Endothelial cell of umbilical vein (primary cell): ENCODE data around the gene ZNF709. TPM values are rescaled to one million over a fixed set of nuclear protein-coding genes. Genes with fewer than 3 reads are reported as not detected.

ENCODE experiments used
- BruUV-seq: library from RNA; stranded (reverse); fragments of 400-500 nt; replicated peaks from 2 replicates; lab custom pipeline; 2021; lab: Mats Ljungman, UMichigan
- CTCF ChIA-PET: fragments of 300-600, 350-600 bp; sonication (Branson Sonifier 250); formaldehyde crosslinking; loops from one replicate; lab custom pipeline; 2021; ENCODE audit warnings: antibody characterized with exemption, inconsistent platforms; lab: Charles Lee
- POLR2A ChIA-PET: fragments of 300-600, 350-600 bp; sonication (Branson Sonifier 250); formaldehyde crosslinking; loops from one replicate; lab custom pipeline; 2021; ENCODE audit warnings: antibody characterized with exemption, inconsistent platforms; lab: Charles Lee
- DNase-seq: peaks from one replicate; pipeline ENCODE4 v3.0.0-alpha.2; 2011; ENCODE audit warnings: low read depth, low spot score
- FAIRE-seq: peaks from 2 replicates; lab custom pipeline; 2011; peaks lifted over from hg19 to GRCh38; lab: Jason Lieb, UNC
- H2AFZ ChIP-seq: 2 replicates; pipeline ENCODE4 v1.6.0; 2012; ENCODE audit warnings: low read depth, low read length, control low read depth, inconsistent platforms
- H3K27ac ChIP-seq: 2 replicates; pipeline ENCODE4 v1.5.1; 2011; ENCODE audit warnings: low read depth, mild to moderate bottlenecking, control low read depth, low read length, moderate library complexity; ENCODE audit not compliant: insufficient read depth
- H3K27me3 ChIP-seq, 2 experiments: 2 replicates each; pipeline versions ENCODE4 v1.6.0 to v1.6.1; 2011; ENCODE audit warnings: low read length in 2 of 2, mixed read lengths in 1 of 2; ENCODE audit not compliant: control insufficient read depth in 2 of 2, insufficient read depth in 2 of 2
- H3K36me3 ChIP-seq, 2 experiments: 2 replicates in 1 of 2; 3 replicates in 1 of 2; pipeline ENCODE4 v1.5.1; 2011; ENCODE audit warnings: low read length in 2 of 2, mild to moderate bottlenecking in 1 of 2, moderate library complexity in 1 of 2; ENCODE audit not compliant: control insufficient read depth in 2 of 2, insufficient read depth in 2 of 2; ENCODE audit errors: extremely low read depth in 1 of 2
- H3K4me1 ChIP-seq: 3 replicates; pipeline ENCODE4 v1.5.1; 2011; ENCODE audit warnings: mild to moderate bottlenecking, low read length; ENCODE audit not compliant: control insufficient read depth, insufficient read depth; ENCODE audit errors: extremely low read depth
- H3K4me2 ChIP-seq: 2 replicates; pipeline ENCODE4 v1.6.1; 2011; ENCODE audit warnings: low read length, control low read depth, mixed read lengths; ENCODE audit not compliant: insufficient read depth
- H3K4me3 ChIP-seq, 3 experiments: fragments of 200-600 bp in 1 of 3; sonication (generic), shearing (Covaris generic) in 1 of 3; replicated peaks in 1 of 3; 2 replicates each; pipeline ENCODE4 v1.5.1; 2011 to 2016; ENCODE audit warnings: control low read depth in 3 of 3, low read length in 3 of 3, mild to moderate bottlenecking in 2 of 3, inconsistent platforms in 1 of 3, low read depth in 1 of 3, moderate library complexity in 1 of 3; ENCODE audit not compliant: insufficient read depth in 1 of 3
- H3K79me2 ChIP-seq: 2 replicates; pipeline ENCODE4 v1.6.0; 2012; ENCODE audit warnings: low read length, inconsistent platforms; ENCODE audit not compliant: control insufficient read depth, insufficient read depth
- H3K9ac ChIP-seq: replicated peaks from 2 replicates; pipeline ENCODE3; 2011; ENCODE audit warnings: low read length, control low read depth; ENCODE audit not compliant: insufficient read depth; ENCODE audit errors: extremely low read depth
- H3K9me1 ChIP-seq: replicated peaks from 3 replicates; pipeline ENCODE4 v1.6.0; 2011; ENCODE audit warnings: mild to moderate bottlenecking, low read length; ENCODE audit not compliant: control insufficient read depth, insufficient read depth; ENCODE audit errors: extremely low read depth
- H3K9me3 ChIP-seq: replicated peaks from 2 replicates; pipeline ENCODE4 v1.5.1; 2012; ENCODE audit warnings: low read length, inconsistent platforms; ENCODE audit not compliant: control insufficient read depth, insufficient read depth
- H4K20me1 ChIP-seq: replicated peaks from 2 replicates; pipeline ENCODE3; 2011; ENCODE audit warnings: mild to moderate bottlenecking, low read length; ENCODE audit not compliant: control insufficient read depth, insufficient read depth; ENCODE audit errors: extremely low read depth
- EZH2 ChIP-seq: IDR thresholded peaks from 2 replicates; pipeline ENCODE4 v1.6.1; 2012; ENCODE audit warnings: borderline replicate concordance, low read depth, mild to moderate bottlenecking, moderate library complexity, low read length, inconsistent platforms; ENCODE audit not compliant: severe bottlenecking
- FOS ChIP-seq: IDR thresholded peaks from 2 replicates; pipeline ENCODE4 v1.6.1; 2011; ENCODE audit warnings: mild to moderate bottlenecking, low read length, moderate library complexity, borderline replicate concordance; ENCODE audit not compliant: insufficient read depth
- GATA2 ChIP-seq: IDR thresholded peaks from 2 replicates; pipeline ENCODE4 v1.7.0; 2011; ENCODE audit warnings: low read depth, mild to moderate bottlenecking, moderate library complexity, mixed read lengths, low read length; ENCODE audit not compliant: insufficient read length, insufficient read depth
- JUN ChIP-seq: IDR thresholded peaks from 2 replicates; pipeline ENCODE4 v1.6.1; 2011; ENCODE audit warnings: borderline replicate concordance, low read depth; ENCODE audit not compliant: insufficient read length, insufficient read depth
- MYC ChIP-seq: IDR thresholded peaks from one replicate; pipeline ENCODE4 v1.6.1; 2011; ENCODE audit warnings: mild to moderate bottlenecking, low read depth, low read length
- POLR2A ChIP-seq: IDR thresholded peaks from 2 replicates; pipeline ENCODE4 v1.6.1; 2012; ENCODE audit warnings: low read depth, mild to moderate bottlenecking, control low read depth, low read length
- POLR2AphosphoS5 ChIP-seq: IDR thresholded peaks from 2 replicates; pipeline ENCODE4 v1.6.1; 2012; ENCODE audit warnings: low read depth, mild to moderate bottlenecking, control low read depth, low read length, moderate library complexity; ENCODE audit not compliant: insufficient read depth
- dilution Hi-C: fragments of 300-500 bp; cut with MboI; formaldehyde crosslinking; loops from one replicate; pipeline ENCODE4 v1.15.0; 2019; ENCODE audit warnings: low sequenced_read_pairs; ENCODE audit not compliant: extremely low pct_ligation_motif_present
- intact Hi-C: fragments of 100-400 bp; cut with micrococcal nuclease; formaldehyde crosslinking; loops from one replicate; pipeline ENCODE4 v1.10.0; 2022
- polyA plus RNA-seq, 4 experiments: library from polyadenylated mRNA; depleted of rRNA in 3 of 4; stranded (reverse) in 3 of 4; unstranded in 1 of 4; fragments of >200 nt; gene quantifications; 2 replicates each; pipeline versions ENCODE4 v1.2.1 to v1.2.3, GENCODE V29; 2011 to 2012; ENCODE audit warnings: missing spikeins in 1 of 4
- total RNA-seq: library from RNA; stranded (reverse); gene quantifications from 2 replicates; pipeline ENCODE4 v1.2.3, GENCODE V29; 2021
- TF ChIP-seq, protein P1 (sequence below): IDR thresholded peaks from 2 replicates; pipeline ENCODE4 v1.6.1; 2011; ENCODE audit not compliant: insufficient read depth, insufficient read length
- TF ChIP-seq, protein P2 (sequence below), 2 donors: IDR thresholded peaks; 1 replicate in 1 of 2; 2 replicates in 1 of 2; pipeline ENCODE4 v1.5.1; 2011; ENCODE audit warnings: low read length in 2 of 2, mild to moderate bottlenecking in 2 of 2, moderate library complexity in 2 of 2, control low read depth in 1 of 2, inconsistent platforms in 1 of 2, low read depth in 1 of 2; ENCODE audit not compliant: insufficient read depth in 1 of 2; ENCODE audit errors: extremely low read depth in 1 of 2

The ZNF709 gene
- total and polyA plus RNA-seq, 2 donors (not counting 3 experiments of a cell fraction or from before 2014, with no cell fraction given) = 0.65 to 1.8 TPM

DNA sequence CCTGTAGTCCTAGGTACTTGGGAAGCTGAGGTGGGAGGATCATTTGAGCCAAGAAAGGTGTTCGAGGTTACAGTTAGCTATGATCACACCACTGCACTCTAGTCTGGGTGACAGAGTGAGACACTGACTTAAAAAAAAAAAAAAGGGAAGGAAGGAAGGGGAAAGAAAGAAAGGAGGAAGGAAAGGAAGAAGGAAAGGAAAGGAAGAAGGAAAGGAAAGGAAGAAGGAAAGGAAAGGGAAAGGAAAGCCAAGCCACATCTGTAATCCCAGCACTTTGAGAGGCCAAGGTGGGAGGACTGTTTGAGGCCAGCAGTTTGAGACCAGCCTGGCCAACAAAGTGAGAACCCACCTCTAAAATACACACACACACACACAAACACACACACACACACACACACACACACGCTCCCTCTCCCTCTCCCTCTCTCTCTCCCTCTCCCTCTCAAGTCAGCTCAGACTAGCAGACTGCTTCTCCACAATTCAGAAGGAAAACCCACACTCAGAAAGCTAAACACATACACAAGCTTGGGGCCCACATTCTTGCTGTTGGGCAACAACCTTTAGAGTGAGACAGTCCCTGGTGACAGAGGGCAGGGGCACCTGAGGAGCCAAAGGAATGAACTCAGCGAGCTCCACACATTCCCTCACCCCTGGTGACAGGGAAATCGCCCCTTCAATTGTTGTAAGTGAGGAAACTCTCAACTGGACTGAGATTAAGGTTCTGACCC lies 2.7 kb downstream of the ZNF709 start:
- TF ChIP-seq POLR2AphosphoS5 (no peak), MYC (no peak), JUN (no peak), GATA2 (no peak), FOS (no peak), EZH2 (no peak), POLR2A (no peak)
- TF ChIP-seq, protein P1, sequence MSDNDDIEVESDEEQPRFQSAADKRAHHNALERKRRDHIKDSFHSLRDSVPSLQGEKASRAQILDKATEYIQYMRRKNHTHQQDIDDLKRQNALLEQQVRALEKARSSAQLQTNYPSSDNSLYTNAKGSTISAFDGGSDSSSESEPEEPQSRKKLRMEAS = no peak
- TF ChIP-seq, protein P2, sequence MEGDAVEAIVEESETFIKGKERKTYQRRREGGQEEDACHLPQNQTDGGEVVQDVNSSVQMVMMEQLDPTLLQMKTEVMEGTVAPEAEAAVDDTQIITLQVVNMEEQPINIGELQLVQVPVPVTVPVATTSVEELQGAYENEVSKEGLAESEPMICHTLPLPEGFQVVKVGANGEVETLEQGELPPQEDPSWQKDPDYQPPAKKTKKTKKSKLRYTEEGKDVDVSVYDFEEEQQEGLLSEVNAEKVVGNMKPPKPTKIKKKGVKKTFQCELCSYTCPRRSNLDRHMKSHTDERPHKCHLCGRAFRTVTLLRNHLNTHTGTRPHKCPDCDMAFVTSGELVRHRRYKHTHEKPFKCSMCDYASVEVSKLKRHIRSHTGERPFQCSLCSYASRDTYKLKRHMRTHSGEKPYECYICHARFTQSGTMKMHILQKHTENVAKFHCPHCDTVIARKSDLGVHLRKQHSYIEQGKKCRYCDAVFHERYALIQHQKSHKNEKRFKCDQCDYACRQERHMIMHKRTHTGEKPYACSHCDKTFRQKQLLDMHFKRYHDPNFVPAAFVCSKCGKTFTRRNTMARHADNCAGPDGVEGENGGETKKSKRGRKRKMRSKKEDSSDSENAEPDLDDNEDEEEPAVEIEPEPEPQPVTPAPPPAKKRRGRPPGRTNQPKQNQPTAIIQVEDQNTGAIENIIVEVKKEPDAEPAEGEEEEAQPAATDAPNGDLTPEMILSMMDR (IDR thresholded peaks at IDR 0.05; ENCODE audit: extremely low read depth in 1 of 2, insufficient read depth in 1 of 2, low read depth in 1 of 2, low read length in 2 of 2) = no peak
- H2AFZ ChIP-seq = no peak overlapping the region
- no peak overlapping the region for H3K4me3 ChIP-seq
- peaks cover 7% of the 10 kb centered on the region for H3K4me1 ChIP-seq
- intact Hi-C loops (loop anchor here (5.0 kb wide), 1 partner anchor 70 kb away; the partner anchor contains the start of gene ZNF564), dilution Hi-C loops (no loop called here)
- POLR2A ChIA-PET = no interaction called here
- no peak overlapping the region for H3K9ac ChIP-seq
- no peaks in the 10 kb centered on the region for H3K9me3 ChIP-seq
- no peaks in the 10 kb centered on the region for H3K9me1 ChIP-seq
- no peaks in the 10 kb centered on the region for H4K20me1 ChIP-seq
- no TSS peak for BruUV-seq
- H3K79me2 ChIP-seq = no peaks in the 10 kb centered on the region
- H3K27ac ChIP-seq = no peak overlapping the region
- CTCF ChIA-PET = no interaction called here
- no peak for FAIRE-seq
- H3K4me2 ChIP-seq = no peak overlapping the region
- H3K36me3 ChIP-seq = no peaks in the 10 kb centered on the region
- H3K27me3 ChIP-seq = no peaks in the 10 kb centered on the region
- DNase-seq = no peak
